GM19328 (cell line): ENCODE data around the gene KIFC1.
A peak's percentile ranks its signal among the peaks of the same experiment; 100 is the strongest.

Source experiments
- ATAC-seq: cut with Tn5 transposase; IDR thresholded peaks from one replicate; pipeline ENCODE4 v1.9.1; 2021; ENCODE audit warnings: mild to moderate bottlenecking, moderate library complexity; ENCODE audit not compliant: unreplicated experiment

The KIFC1 gene

GRCh38 chr6:33439956-33440648 lies 48.5 kb downstream of the KIFC1 start:
- ATAC-seq = no peak

GRCh38 chr6:33440649-33441309 lies 49.2 kb downstream of the KIFC1 start:
- no peak for ATAC-seq

DNA sequence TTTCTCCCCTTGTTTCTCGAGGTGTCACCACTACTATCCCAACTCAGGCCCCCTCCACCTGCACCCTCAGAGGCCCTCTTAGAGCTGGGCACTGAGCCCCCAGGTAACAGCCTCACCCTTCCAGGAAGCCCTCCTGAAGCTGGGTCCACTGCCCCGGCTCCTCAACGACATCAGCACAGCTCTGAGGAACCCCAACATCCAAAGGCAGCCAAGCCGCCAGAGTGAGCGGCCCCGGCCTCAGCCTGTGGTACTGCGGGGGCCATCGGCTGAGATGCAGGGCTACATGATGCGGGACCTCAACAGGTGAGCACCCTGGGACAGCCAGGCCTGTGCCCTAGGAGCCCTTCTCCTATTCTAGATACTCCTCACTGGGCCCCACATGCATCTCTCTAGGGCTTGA lies 49.8 kb downstream of the KIFC1 start:
- no peak for ATAC-seq

GRCh38 chr6:33442283-33442682 lies 50.7 kb downstream of the KIFC1 start:
- ATAC-seq = no peak

GRCh38 chr6:33443025-33443424 lies 51.4 kb downstream of the KIFC1 start:
- no peak for ATAC-seq

GRCh38 chr6:33443619-33444504 lies 52.2 kb downstream of the KIFC1 start:
- ATAC-seq = no peak

GRCh38 chr6:33445119-33445603 lies 53.5 kb downstream of the KIFC1 start:
- ATAC-seq = no peak

GRCh38 chr6:33446356-33446755 lies 54.7 kb downstream of the KIFC1 start:
- ATAC-seq = no peak

DNA sequence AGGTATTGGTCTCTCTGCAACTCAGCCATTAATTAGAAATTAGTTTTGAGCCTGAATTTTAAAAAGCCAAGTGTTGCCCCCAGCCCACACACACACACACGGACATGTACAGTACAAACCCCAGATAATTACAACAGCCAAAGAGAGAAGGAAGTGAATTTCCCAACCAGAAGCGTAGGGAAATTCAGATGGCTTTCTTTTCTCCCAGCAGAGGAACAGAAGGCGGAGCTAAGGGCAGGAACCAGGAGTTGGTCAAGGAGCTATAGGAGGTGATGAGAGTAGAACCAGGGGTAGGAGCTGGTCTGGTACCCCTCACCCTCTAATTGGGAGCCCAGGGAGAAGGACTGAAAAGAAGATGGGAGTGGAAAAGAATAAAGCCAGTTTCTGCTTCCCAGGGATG lies 58.8 kb downstream of the KIFC1 start:
- ATAC-seq = no peak

DNA sequence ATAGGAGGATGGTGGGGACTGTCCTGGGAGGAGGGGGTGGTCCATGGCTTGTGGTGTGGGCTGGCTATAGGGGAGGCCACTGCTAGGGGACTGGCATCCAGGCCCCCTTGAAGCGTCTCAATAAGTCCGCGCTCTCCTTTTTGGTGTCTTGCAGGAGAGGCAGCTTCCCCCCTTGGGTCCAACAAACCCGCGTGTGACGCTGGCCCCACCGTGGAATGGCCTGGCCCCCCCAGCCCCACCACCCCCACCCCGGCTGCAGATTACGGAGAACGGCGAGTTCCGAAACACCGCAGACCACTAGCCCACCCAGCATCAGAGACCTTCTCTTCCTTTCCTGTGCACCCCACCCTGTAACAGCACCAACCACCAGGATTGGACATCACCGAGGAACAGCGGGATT lies 60.0 kb downstream of the KIFC1 start:
- ATAC-seq = no peak

- no peak for ATAC-seq
Observed at GRCh38 chr6:33452496-33452895, 60.9 kb downstream of the KIFC1 start.

DNA sequence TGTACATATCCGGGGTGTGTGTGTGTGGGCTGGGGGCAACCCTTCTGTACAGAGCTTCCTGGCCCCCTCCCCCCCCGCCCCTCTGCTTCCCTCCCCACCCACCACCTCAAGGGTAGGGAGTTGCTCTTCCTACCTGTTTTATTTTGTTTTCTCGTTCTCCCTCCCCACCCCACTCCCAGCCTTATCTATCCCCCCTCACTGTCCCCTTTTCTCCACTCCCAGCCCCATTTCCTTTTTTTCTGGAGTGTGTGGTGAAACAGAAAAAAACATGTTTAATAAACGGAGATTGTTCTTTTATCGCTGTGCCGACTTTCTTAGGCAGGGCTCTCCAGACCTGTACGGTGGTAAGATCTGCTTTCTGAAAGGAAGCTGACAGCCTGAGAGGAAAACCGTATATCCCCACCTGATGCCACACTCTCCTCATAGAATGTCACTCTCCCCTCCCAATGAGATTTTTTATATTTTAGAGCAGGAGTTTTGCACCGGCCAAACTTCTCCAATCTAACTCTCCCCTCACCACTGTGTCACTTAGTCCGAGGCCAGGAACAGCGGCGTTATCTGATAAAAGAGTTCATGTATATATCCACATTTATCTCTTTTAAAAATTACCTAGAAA lies 61.9 kb downstream of the KIFC1 start:
- ATAC-seq = no peak

DNA sequence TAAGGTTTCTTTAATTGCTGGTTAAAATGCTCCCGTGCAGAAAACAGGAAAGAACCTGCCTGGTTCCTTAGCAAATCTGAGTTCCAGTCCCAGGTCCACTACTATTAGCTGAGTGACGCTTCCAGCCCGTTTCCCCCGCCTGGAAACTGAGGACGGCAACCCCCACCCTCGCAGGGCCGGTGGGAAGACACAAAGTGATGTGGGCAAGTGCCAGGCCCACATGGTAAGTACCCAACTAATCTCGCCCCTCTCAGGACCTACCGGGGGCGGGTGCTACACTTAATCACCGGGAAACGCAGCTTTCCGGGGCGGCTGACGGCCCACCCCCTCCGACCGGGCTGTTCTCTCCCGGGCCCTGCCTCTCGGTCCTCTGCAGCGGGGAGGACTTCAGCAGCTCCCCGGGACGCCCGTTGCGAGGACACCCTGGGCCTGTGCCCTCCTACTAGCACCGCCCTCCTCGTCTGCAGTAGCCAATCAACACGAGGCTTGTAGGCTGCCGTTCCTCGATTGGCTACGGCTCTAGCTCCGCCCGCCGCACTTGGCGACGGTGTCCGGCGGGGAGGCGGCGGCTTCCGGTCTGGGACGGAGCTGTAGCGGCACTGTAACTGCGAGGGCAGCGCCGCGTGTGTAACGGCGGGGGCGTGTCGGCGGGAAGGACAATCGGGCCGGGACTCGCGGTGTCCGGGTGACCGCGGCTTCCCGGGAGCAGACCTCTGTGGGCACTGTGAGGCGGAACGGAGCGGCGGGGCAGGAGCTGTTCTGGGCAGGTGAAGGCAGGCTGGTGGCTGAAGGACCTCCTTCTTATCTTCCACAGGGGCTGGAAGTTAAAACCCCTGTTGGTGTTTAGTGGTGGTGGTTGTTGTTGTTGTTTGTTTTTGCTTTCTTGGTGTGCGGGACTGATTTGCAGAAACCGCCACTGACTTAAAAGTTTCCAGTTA lies 62.7 kb downstream of the KIFC1 start, which contains the start of gene ZBTB9:
ZBTB9 (plus strand) TSS at position 568 of the 938 bp plus-strand sequence. CDS start 525 bp downstream, outside the sequence.
- peak; percentile 99 for ATAC-seq

DNA sequence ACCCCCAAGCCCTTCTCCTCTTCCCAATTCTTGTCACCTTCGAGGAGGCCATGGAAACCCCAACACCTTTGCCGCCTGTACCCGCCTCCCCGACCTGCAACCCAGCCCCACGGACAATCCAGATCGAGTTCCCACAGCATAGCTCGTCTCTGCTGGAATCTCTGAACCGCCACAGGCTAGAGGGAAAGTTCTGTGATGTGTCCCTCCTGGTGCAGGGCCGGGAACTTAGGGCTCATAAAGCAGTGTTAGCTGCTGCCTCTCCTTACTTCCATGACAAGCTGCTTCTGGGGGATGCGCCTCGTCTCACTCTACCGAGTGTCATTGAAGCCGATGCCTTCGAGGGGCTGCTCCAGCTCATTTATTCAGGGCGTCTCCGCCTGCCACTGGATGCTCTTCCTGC lies 63.4 kb downstream of the KIFC1 start:
- ATAC-seq = no peak

- no peak for ATAC-seq
Observed at GRCh38 chr6:33456156-33456555, 64.5 kb downstream of the KIFC1 start.

GRCh38 chr6:33458676-33459075 lies 67.1 kb downstream of the KIFC1 start:
- ATAC-seq = no peak

DNA sequence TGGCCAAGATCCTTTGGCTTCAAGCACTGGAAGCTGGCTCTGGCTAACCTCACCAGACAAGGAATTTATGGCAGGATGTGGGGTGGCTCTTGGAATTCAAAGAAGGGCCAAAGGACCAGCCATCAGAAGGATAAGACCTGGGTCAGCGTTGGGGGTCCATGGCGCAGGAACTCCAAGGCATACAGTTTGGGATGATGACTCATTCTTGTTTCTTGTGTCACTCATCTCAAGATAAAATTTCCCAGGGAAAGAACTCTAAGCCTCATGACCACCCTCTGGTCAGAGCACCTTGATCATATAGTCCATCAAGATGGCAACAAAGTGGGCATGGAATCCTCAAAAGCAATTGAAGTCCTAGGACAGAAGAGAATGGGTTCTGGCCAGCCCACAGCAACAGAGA lies 67.6 kb downstream of the KIFC1 start:
- ATAC-seq = no peak
